ENCODE results near the gene HOXA10.

HOXA10 gene

DNA sequence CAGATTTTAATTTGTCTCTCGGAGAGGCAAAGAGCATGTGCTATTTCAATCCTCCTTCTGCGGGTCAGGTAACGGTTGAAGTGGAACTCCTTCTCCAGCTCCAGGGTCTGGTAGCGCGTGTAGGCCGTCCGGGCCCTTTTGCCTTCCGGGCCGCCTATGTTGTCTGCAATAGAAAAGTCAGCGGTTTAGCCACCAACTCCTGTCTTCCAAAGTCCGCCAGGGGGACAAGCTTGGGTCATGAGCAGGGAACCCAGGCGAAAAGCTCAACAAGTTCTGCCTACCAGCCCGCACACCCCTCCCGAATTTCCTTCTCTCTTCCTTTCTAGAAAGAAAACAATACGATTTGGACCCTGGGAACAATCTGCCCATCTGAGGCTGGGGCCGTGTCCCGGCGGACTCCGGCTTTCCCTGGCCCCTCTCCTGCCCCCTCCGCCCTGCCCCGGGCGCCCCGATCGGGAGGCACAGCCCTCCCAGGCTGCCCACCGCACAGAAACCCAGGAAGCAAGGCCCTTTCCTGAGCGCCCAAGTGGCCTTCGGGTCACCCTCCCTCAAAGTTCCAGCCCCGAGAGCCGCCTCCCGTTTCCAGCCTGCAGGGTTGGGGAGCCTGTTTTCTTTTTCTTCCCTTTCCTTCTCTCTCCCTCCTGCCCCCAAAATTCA, 32.1 kb downstream of the HOXA10 start:
- no peak for DNase-seq
- Histone ChIP-seq H3K36me3 (no peaks in the 10 kb centered on the region), H3K4me3 (ENCODE audit: low read depth, low read length) (no peak overlapping the region), H3K9me3 (no peaks in the 10 kb centered on the region), H3K4me1 (no peaks in the 10 kb centered on the region), H3K27me3 (peaks cover 100% of the 10 kb centered on the region)
- TF ChIP-seq, protein P1, sequence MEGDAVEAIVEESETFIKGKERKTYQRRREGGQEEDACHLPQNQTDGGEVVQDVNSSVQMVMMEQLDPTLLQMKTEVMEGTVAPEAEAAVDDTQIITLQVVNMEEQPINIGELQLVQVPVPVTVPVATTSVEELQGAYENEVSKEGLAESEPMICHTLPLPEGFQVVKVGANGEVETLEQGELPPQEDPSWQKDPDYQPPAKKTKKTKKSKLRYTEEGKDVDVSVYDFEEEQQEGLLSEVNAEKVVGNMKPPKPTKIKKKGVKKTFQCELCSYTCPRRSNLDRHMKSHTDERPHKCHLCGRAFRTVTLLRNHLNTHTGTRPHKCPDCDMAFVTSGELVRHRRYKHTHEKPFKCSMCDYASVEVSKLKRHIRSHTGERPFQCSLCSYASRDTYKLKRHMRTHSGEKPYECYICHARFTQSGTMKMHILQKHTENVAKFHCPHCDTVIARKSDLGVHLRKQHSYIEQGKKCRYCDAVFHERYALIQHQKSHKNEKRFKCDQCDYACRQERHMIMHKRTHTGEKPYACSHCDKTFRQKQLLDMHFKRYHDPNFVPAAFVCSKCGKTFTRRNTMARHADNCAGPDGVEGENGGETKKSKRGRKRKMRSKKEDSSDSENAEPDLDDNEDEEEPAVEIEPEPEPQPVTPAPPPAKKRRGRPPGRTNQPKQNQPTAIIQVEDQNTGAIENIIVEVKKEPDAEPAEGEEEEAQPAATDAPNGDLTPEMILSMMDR (IDR thresholded peaks at IDR 0.05; ENCODE audit: low read depth, low read length), result no peak

DNA sequence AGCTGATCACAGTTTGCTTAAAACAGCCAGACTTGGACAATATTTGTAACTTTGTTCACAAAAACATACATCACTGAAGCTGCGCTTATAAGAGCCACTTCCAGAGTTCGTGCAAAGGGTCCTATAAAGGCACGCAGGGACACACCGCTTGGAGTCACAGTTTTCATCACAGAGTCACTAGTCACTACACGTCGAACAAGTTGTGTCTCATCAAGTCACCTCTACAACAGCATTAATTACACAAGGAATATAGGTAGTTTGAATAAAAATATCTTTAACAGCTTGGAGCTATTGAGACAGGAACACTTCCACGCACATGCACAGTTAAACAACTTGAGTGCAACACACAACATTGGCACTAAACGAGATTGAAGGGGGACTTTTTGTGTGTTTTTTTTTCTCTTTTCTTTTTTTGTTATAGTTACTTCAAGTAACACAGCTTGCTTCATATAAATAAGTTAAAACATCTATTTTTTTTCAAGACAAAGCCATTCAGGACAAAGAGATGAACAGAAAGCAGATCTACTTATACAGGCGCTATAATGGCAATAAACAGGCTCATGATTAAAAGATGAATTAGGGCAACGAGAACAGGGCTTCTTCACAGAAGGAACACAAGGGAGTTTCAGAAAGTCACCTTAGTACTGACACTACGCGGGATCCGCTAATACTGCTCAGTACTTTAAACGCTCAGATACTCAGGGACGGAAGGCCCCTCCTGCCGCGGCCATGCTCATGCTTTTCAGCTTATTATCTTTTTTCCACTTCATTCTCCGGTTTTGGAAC, 32.8 kb downstream of the HOXA10 start:
- Histone ChIP-seq H3K27me3 (peaks cover 100% of the 10 kb centered on the region), H3K4me3 (ENCODE audit: low read depth, low read length) (no peak overlapping the region), H3K36me3 (no peaks in the 10 kb centered on the region), H3K9me3 (no peaks in the 10 kb centered on the region), H3K4me1 (no peaks in the 10 kb centered on the region)
- DNase-seq, result no peak
- TF ChIP-seq, protein P1 (IDR thresholded peaks at IDR 0.05; ENCODE audit: low read depth, low read length), result no peak

DNA sequence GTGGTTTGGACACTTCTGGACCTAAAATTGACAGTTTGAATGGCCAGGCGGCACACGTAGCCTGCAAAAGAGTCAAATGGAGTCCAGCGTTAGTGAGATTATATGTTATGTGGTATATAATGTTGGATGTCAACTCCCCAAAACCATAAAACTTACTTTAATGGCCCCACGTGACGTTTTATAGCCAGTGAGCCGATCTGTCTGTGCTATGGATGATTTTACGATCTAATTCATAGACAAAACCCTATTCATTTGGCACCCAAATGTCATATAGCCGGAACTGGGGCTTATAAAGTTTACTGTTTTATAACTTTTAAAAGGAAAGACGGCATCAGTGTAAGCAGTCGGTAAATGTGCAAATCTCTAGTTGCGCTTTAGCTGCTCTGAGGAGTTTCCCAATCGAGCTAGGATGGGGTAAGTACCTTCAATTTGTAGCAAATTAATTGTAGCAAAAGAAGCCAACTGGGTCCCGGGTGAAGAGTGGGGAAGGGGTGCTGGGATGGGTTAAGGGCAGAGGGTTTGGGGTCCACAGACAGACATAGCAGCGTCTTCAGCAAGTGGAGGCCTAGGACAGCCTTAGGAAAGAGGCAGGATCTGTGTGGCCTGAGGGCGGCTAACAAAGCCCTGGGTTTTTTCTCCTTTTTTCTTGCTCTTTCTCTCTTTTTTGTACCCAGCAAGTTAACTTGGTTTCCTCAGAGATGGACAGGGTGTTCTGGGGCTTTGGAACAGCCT, 33.8 kb downstream of the HOXA10 start:
- DNase-seq, result no peak
- TF ChIP-seq, protein P1 (IDR thresholded peaks at IDR 0.05; ENCODE audit: low read depth, low read length), result no peak
- Histone ChIP-seq H3K9me3 (no peaks in the 10 kb centered on the region), H3K4me3 (ENCODE audit: low read depth, low read length) (no peak overlapping the region), H3K4me1 (no peaks in the 10 kb centered on the region), H3K27me3 (peaks cover 100% of the 10 kb centered on the region), H3K36me3 (no peaks in the 10 kb centered on the region)

DNA sequence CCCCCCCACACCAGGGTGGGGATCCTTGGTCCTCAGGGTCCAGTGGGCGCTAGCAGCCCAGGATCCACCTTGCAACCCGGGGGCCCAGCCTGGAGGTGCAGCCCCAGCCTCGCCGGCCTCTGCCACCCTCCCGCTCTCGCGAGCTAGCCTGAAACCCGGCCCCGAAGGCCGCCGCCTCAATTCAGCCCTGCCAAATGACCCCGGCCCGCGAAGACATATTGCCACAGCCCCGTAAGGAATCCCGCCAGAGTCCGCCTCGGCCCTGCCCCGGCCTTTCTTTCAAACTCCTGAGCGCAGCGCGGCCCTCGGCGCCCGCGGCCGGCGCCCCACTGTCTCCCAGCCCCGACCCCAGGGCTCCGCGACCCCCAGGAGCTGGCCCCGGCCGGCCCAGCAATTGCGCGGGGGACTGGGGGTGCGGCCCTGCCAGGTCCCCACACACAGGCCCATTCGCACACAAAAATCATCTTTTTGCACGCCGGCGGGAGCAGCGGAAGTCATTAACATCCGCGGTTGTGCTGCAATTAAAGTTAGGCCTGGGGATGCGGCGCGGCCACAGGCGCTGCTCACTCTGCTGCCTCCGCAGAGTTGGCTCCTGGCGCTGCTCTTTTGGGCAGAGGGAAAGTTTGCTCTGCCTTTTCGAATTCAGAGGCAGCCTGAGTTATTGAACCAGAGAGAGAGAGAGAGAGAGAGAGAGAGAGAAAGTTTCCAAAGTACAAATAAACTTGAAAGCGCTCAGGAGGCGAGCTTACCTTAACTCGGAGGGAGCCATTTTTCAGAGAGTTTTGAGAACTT, 34.6 kb downstream of the HOXA10 start:
- Histone ChIP-seq H3K36me3 (no peaks in the 10 kb centered on the region), H3K4me3 (ENCODE audit: low read depth, low read length) (no peak overlapping the region), H3K9me3 (no peaks in the 10 kb centered on the region), H3K4me1 (no peaks in the 10 kb centered on the region), H3K27me3 (peaks cover 100% of the 10 kb centered on the region)
- DNase-seq, result peak; percentile 6
- TF ChIP-seq, protein P1 (IDR thresholded peaks at IDR 0.05; ENCODE audit: low read depth, low read length), result no peak

DNA sequence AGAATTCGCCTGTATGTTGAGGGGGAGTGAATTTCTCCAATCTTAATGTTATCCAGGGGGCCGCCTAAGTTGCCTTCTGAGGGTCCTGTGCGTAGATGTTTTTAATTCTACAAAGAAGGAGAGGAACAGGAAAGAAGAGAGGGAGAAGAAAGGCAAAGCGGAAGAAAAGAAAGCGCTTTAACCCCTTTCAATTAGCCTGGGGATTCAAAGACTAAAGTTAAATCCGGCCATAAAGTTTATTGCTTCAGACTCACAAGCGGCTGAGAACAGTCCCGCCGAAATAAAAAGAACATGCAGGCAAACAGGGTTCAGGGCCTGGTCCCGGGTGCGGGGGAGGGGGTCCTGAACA, 35.2 kb downstream of the HOXA10 start:
- Histone ChIP-seq H3K4me1 (no peaks in the 10 kb centered on the region), H3K36me3 (no peaks in the 10 kb centered on the region), H3K27me3 (peaks cover 100% of the 10 kb centered on the region), H3K9me3 (no peaks in the 10 kb centered on the region), H3K4me3 (ENCODE audit: low read depth, low read length) (no peak overlapping the region)
- no peak for DNase-seq
- TF ChIP-seq, protein P1 (IDR thresholded peaks at IDR 0.05; ENCODE audit: low read depth, low read length), result no peak
